ENCODE results near the gene CLDN18.

The CLDN18 gene

DNA sequence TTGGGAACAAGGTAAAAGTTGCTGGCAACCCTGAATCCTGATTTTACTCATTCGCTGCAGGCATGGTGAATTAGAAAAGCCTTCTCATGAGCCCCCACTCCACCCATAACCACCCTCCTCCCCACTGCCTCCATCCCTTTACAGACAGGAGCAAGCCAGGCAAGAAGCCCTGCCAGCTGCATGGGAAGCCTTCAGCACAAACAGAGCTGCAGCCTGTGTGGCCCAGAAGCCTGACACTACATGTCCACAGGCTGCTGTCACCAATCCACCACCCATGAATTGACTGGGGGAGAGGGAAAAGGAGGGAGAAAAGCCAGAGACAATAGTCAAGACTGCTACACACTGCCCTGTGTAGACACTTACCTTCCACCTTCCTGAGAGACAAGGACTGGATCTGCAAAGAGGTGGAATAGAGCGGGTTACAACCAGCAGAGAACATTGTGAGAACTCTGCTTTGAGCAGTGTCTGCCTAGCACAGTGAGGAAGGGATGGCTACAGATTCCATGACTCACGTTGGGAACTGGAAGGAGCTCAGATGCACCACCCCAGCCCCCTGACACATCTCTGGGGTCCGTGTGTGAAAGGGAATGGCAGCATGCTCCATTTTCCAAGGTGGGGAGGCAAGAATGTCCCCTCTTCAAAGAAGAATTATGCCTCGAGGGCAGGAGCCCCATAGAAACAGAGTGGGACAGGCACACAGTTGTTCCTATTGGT is 71.6 kb downstream of the CLDN18 start:
- TF ChIP-seq, protein P1, sequence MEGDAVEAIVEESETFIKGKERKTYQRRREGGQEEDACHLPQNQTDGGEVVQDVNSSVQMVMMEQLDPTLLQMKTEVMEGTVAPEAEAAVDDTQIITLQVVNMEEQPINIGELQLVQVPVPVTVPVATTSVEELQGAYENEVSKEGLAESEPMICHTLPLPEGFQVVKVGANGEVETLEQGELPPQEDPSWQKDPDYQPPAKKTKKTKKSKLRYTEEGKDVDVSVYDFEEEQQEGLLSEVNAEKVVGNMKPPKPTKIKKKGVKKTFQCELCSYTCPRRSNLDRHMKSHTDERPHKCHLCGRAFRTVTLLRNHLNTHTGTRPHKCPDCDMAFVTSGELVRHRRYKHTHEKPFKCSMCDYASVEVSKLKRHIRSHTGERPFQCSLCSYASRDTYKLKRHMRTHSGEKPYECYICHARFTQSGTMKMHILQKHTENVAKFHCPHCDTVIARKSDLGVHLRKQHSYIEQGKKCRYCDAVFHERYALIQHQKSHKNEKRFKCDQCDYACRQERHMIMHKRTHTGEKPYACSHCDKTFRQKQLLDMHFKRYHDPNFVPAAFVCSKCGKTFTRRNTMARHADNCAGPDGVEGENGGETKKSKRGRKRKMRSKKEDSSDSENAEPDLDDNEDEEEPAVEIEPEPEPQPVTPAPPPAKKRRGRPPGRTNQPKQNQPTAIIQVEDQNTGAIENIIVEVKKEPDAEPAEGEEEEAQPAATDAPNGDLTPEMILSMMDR (IDR thresholded peaks at IDR 0.05; ENCODE audit: low read depth, low read length): no peak
- H3K4me3 ChIP-seq (ENCODE audit: low read depth, low read length): peak overlapping the region; percentile 26

DNA sequence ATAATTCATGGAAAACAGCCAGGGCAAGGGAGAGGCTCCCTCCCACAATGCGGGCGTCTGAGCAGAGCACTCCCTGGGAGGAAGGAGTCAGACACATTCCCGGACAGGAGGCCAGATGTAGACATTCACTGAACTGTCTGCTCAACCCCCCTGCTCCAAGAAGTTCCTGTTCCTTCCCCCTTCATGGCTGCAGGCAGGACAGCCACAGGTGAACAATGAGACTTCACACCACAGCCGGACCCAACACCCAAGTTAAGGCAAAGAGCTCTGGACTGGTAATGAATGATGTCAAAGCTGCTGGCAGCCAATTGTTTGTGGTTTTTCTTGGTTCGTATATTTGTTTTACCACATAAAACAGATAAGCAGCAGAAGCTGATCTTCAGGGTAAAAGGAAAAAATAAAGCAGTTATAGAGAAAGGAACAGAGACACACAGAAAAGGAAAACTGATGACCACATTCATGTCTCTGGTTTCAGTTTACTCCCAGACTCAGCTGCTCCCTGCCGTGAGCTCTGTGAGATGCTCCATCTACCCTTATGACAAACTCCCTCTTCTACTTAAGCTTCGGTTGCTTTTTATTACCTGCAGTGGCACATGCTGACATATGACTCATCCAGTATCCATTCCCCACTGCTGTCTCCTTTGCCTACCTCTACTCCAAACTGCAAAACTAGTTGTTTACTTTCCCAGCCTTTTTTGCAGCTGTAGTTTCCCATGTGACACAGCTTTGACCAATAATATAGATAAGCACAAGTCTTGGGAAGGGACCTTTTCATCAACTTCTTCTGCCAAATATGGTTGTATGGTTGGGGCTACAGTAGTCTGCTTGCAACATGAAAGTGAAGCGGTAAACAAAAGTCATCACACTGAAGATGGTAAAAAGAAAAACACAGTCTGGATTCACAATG is 72.4 kb downstream of the CLDN18 start:
- H3K4me3 ChIP-seq (ENCODE audit: low read depth, low read length): peak overlapping the region; percentile 26
- TF ChIP-seq, protein P1 (IDR thresholded peaks at IDR 0.05; ENCODE audit: low read depth, low read length): no peak

DNA sequence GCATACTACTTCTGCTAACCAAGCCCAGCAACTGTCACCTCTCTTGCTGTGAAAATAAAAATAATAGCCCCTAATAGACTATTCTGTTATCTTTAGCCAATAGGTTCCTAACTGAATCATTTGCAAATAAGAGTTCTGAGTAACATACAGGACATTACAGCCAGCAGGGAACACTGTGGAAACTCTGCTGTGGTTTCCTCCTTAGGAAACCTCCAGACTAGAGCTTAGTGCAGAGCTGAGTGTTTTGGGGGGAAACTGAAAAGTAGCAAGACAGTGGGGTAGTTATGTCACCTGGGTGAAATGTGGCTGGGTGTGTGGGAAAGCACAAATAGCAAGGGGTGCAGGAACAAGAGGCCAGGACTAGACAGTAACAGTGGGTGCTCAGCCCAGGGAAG is 73.0 kb downstream of the CLDN18 start:
- TF ChIP-seq, protein P1 (IDR thresholded peaks at IDR 0.05; ENCODE audit: low read depth, low read length): no peak
- peak overlapping the region; percentile 26 for H3K4me3 ChIP-seq (ENCODE audit: low read depth, low read length)

All from WI38 (cell line).